Measurements from ENCODE around the gene CNTLN. TPM values are rescaled to one million over a fixed set of nuclear protein-coding genes. Genes with fewer than 3 reads are reported as not detected.

The CNTLN gene
- polyA plus RNA-seq, 1 experiment = 1.9 TPM

DNA sequence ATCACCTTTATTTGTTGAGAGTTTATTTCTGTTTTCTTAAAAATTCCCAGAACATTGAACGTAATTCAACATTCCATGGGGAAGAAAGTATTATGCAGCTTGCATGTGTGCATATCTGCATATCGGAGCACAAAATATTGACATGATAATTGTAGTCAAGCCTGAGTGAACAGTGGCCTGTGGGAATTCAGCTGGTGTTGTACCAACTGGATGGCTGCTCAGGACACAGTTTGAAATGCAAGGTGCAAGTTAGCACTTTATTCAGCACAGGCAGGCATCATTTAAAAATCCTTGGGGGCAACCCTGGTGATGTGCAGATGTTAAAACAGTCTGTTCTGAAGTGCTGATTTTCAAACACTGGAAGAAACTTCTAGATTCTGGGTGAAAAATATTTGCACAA lies 82.4 kb downstream of the CNTLN start:
- DNase-seq (ENCODE audit: low read depth) = no peak
- ChIA-PET POLR2A (no interaction called here), CTCF (no interaction called here)

DNA sequence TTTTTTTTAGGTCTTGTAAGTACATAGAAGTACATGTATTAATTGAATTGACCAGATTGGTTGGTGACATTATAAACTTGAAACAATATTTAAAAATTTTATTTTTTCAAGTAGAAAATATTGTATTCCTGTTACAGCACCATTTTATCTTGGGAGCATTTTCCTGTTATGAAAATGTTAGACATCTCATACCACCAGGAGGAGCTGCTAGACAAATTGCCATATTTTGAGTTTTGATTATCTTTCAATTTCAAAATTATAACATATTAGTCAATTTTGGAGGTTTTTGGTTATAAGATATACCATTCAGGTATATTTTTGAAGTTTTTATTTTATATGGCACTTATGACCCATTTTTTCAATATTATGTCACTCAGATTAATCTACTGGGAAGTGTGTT lies 84.4 kb downstream of the CNTLN start:
- Histone ChIP-seq H3K4me3 (ENCODE audit: low read depth, low read length) (no peak overlapping the region), H3K27me3 (ENCODE audit: control insufficient read depth, insufficient read depth, low read length) (no peaks in the 10 kb centered on the region), H3K36me3 (ENCODE audit: control insufficient read depth, insufficient read depth, low read length) (no peaks in the 10 kb centered on the region)
- CTCF ChIA-PET = interaction anchor here (0.7 to 1.0 kb wide), 4 partner anchors 27 to 1136 kb away, joined by 3 to 4 read pairs (median 4); no protein-coding TSS in a partner anchor
- peak; percentile 26; the same call in 1 of the 2 replicates for TF ChIP-seq CTCF (IDR thresholded peaks at IDR 0.05; ENCODE audit: insufficient read depth, low read depth, low read length)
- POLR2A ChIA-PET = no interaction called here
- DNase-seq (ENCODE audit: low read depth) = no peak

More for the DNA sequence above, 82.4 kb downstream of the CNTLN start:
- no peak for TF ChIP-seq CTCF (IDR thresholded peaks at IDR 0.05; ENCODE audit: insufficient read depth, low read depth, low read length)
- Histone ChIP-seq H3K36me3 (ENCODE audit: control insufficient read depth, insufficient read depth, low read length) (no peaks in the 10 kb centered on the region), H3K27me3 (ENCODE audit: control insufficient read depth, insufficient read depth, low read length) (no peaks in the 10 kb centered on the region), H3K4me3 (ENCODE audit: low read depth, low read length) (no peak overlapping the region)

GRCh38 chr9:17222932-17223331 lies 88.1 kb downstream of the CNTLN start:
- TF ChIP-seq CTCF (IDR thresholded peaks at IDR 0.05; ENCODE audit: insufficient read depth, low read depth, low read length) = no peak
- CTCF ChIA-PET = no interaction called here
- Histone ChIP-seq H3K36me3 (ENCODE audit: control insufficient read depth, insufficient read depth, low read length) (no peaks in the 10 kb centered on the region), H3K4me3 (ENCODE audit: low read depth, low read length) (no peak overlapping the region), H3K27me3 (ENCODE audit: control insufficient read depth, insufficient read depth, low read length) (no peaks in the 10 kb centered on the region)
- POLR2A ChIA-PET = no interaction called here
- DNase-seq (ENCODE audit: low read depth) = no peak

DNA sequence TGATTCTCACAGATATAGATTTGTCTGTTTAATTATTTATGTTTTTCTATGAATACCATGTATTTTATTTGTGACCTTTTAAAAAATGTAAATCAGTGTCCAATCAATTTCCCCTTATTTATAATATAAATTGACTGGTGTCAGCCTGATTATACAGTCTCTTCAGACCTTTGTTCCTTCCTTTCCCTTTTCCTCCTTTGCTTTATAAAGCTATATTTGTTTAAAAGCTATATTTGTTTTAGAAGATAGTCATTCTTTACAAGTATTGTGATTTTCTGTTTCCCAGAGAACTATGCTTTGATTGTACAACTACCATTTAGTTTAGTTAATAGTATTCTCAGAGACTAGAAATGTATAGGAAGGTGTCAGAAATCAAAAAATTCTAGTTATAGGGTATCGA lies 90.6 kb downstream of the CNTLN start:
- CTCF ChIA-PET = interaction anchor here (0.6 to 1.6 kb wide), 2 partner anchors 9 to 74 kb away, joined by 3 to 5 read pairs; no protein-coding TSS in a partner anchor
- POLR2A ChIA-PET = no interaction called here

DNA sequence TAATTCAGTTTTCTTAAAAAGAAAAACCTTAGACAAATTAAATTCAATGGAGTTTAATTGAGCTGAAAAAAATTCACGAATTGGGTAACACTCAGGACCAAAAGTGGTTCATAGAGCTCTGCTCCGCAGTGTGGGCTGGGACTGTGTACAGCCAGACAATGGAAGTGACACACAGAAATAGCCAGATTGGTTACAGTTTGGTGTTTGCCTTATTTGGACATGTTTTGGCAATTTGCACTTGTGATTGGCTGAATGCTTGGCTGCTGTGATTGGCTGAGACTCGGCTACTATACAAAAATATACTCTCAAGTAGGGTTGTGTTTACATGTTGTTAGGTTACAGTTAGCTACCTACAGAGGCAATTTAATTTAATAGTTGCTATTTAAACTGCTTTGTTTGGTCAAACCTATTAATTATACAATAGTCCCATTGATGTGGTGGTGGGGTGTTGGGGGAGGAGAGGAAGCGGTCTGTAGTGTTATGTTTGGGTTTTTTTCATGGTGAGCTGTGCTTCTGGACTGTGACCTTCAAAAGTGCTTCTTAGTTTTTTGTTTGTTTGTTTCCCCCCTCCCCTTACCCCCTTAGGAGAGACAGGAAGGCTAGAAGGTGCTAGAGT lies 95.2 kb downstream of the CNTLN start:
- H3K36me3 ChIP-seq (ENCODE audit: control insufficient read depth, insufficient read depth, low read length) = no peaks in the 10 kb centered on the region
- H3K4me3 ChIP-seq (ENCODE audit: low read depth, low read length) = no peak overlapping the region
- ChIA-PET POLR2A (no interaction called here), CTCF (no interaction called here)
- no peak for TF ChIP-seq CTCF (IDR thresholded peaks at IDR 0.05; ENCODE audit: insufficient read depth, low read depth, low read length)
- no peak for DNase-seq (ENCODE audit: low read depth)
- H3K27me3 ChIP-seq (ENCODE audit: control insufficient read depth, insufficient read depth, low read length) = no peaks in the 10 kb centered on the region

More for the DNA sequence above, 90.6 kb downstream of the CNTLN start:
- Histone ChIP-seq H3K4me3 (ENCODE audit: low read depth, low read length) (no peak overlapping the region), H3K36me3 (ENCODE audit: control insufficient read depth, insufficient read depth, low read length) (no peaks in the 10 kb centered on the region), H3K27me3 (ENCODE audit: control insufficient read depth, insufficient read depth, low read length) (no peaks in the 10 kb centered on the region)
- no peak for TF ChIP-seq CTCF (IDR thresholded peaks at IDR 0.05; ENCODE audit: insufficient read depth, low read depth, low read length)
- no peak for DNase-seq (ENCODE audit: low read depth)
